Activated T-helper 17 cell treated with anti-CD3 and anti-CD28 coated beads, Interleukin-2, amount 50 U/mL, for 72 hours (primary cell): ENCODE measurements around the gene RPH3AL. TPM values are rescaled to one million over a fixed set of nuclear protein-coding genes. Genes with fewer than 3 reads are reported as not detected.

Experiments used
- ATAC-seq: fragments of 150-1000 bp; cut with Tn5 transposase; replicated peaks from 2 replicates; pipeline ENCODE4 v1.10.0; 2021; ENCODE audit warnings: mild to moderate bottlenecking, moderate library complexity
- H3K27ac Mint-ChIP-seq: one replicate; pipeline ENCODE4 v1.8.0; 2022; ENCODE audit warnings: mixed read lengths
- H3K27me3 Mint-ChIP-seq: one replicate; pipeline ENCODE4 v1.8.0; 2022; ENCODE audit warnings: mixed read lengths
- H3K36me3 Mint-ChIP-seq: one replicate; pipeline ENCODE4 v1.8.0; 2022; ENCODE audit warnings: low read depth, mild to moderate bottlenecking, mixed read lengths
- H3K4me1 Mint-ChIP-seq: one replicate; pipeline ENCODE4 v1.8.0; 2022; ENCODE audit warnings: mixed read lengths
- H3K4me3 Mint-ChIP-seq: one replicate; pipeline ENCODE4 v1.8.0; 2022; ENCODE audit warnings: mild to moderate bottlenecking, mixed read lengths
- H3K9me3 Mint-ChIP-seq: one replicate; pipeline ENCODE4 v1.8.0; 2022; ENCODE audit warnings: mixed read lengths
- total RNA-seq, 2 donors: library from RNA; stranded (reverse); gene quantifications; one replicate each; pipeline ENCODE4 v1.2.3, GENCODE V29; 2022

RPH3AL gene
- total RNA-seq, 2 donors from 2014 or later, result 1.9 to 2.5 TPM

DNA sequence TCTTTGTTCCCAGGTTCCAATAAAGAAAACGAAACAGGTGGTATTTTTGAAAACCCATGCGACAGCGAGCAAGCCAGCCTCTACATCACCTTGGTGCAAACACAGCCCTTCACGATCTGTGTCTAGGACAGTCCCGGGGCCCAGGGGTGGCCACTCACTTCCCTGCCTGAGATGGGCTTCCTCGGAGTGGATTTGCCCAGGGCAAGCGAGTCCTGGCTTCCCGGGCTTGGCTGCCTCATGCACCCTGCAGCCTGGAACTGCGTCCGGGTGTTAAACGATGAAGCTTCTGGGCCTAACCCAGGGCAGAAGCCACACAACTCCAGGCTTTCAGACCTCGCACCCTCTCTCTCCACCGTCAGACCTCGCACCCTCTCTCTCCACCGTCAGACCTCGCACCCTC lies 66.0 kb downstream of the RPH3AL start:
- no peaks in the 10 kb centered on the region for H3K36me3 Mint-ChIP-seq
- no peak overlapping the region for H3K27ac Mint-ChIP-seq
- H3K27me3 Mint-ChIP-seq, result no peaks in the 10 kb centered on the region
- no peak overlapping the region for H3K4me3 Mint-ChIP-seq
- no peaks in the 10 kb centered on the region for H3K4me1 Mint-ChIP-seq
- no peaks in the 10 kb centered on the region for H3K9me3 Mint-ChIP-seq
- ATAC-seq, result no peak

- Mint-ChIP-seq H3K27me3 (no peaks in the 10 kb centered on the region), H3K9me3 (no peaks in the 10 kb centered on the region), H3K27ac (no peak overlapping the region), H3K36me3 (no peaks in the 10 kb centered on the region), H3K4me1 (no peaks in the 10 kb centered on the region), H3K4me3 (no peak overlapping the region)
- no peak for ATAC-seq
Observed at GRCh38 chr17:285751-286422, 66.7 kb downstream of the RPH3AL start.

DNA sequence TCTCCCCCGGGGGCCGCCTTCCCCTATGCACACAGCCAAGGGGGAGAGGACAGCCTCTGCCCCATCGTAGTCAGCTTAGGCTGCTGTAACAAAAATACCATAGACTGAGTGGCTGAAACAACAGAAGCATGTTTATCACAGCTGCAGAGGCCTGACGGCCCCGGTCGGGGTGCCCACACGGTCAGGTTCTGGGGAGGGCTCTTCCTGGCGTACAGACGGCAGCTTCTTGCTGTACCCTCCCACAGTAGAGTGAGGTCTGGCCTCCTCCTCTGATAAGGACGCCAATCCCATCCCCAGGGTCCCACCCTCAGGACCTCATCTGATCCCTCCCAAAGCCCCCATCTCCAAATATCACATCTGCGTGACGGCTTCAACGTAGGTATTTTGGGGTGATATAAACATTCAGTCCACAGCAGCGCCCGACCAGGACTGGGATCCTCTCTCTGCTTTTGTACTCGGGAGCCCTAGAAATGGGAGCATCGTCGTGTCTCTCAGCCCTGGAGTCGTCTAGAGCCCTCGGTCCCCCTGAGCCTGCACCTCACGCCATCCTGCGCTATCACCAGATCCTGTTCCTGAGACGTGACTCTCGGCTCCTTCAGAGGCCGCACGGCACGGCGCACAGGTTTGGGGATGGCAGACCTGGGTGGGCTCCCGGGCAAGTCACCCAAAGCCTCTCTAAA lies 67.8 kb downstream of the RPH3AL start:
- H3K9me3 Mint-ChIP-seq, result no peaks in the 10 kb centered on the region
- H3K4me1 Mint-ChIP-seq, result no peaks in the 10 kb centered on the region
- H3K4me3 Mint-ChIP-seq, result no peak overlapping the region
- no peak overlapping the region for H3K27ac Mint-ChIP-seq
- H3K27me3 Mint-ChIP-seq, result no peaks in the 10 kb centered on the region
- no peak for ATAC-seq
- H3K36me3 Mint-ChIP-seq, result no peaks in the 10 kb centered on the region

GRCh38 chr17:283911-284675 lies 68.5 kb downstream of the RPH3AL start:
- Mint-ChIP-seq H3K27ac (no peak overlapping the region), H3K36me3 (no peaks in the 10 kb centered on the region), H3K4me1 (no peaks in the 10 kb centered on the region), H3K9me3 (no peaks in the 10 kb centered on the region), H3K4me3 (no peak overlapping the region), H3K27me3 (no peaks in the 10 kb centered on the region)
- ATAC-seq, result no peak

GRCh38 chr17:282912-283882 lies 69.4 kb downstream of the RPH3AL start:
- Mint-ChIP-seq H3K4me3 (no peak overlapping the region), H3K4me1 (no peaks in the 10 kb centered on the region), H3K9me3 (no peaks in the 10 kb centered on the region), H3K27ac (no peak overlapping the region), H3K27me3 (no peaks in the 10 kb centered on the region), H3K36me3 (no peaks in the 10 kb centered on the region)
- no peak for ATAC-seq

GRCh38 chr17:282000-282911 lies 70.4 kb downstream of the RPH3AL start:
- Mint-ChIP-seq H3K27me3 (no peaks in the 10 kb centered on the region), H3K36me3 (no peaks in the 10 kb centered on the region), H3K27ac (no peak overlapping the region), H3K4me1 (no peaks in the 10 kb centered on the region), H3K4me3 (no peak overlapping the region), H3K9me3 (no peaks in the 10 kb centered on the region)
- ATAC-seq, result no peak

GRCh38 chr17:281365-281999 lies 71.1 kb downstream of the RPH3AL start:
- no peaks in the 10 kb centered on the region for H3K4me1 Mint-ChIP-seq
- no peaks in the 10 kb centered on the region for H3K27me3 Mint-ChIP-seq
- ATAC-seq, result no peak
- H3K27ac Mint-ChIP-seq, result no peak overlapping the region
- H3K9me3 Mint-ChIP-seq, result no peaks in the 10 kb centered on the region
- H3K4me3 Mint-ChIP-seq, result no peak overlapping the region
- no peaks in the 10 kb centered on the region for H3K36me3 Mint-ChIP-seq

GRCh38 chr17:280901-281300 lies 71.7 kb downstream of the RPH3AL start:
- no peaks in the 10 kb centered on the region for H3K4me1 Mint-ChIP-seq
- no peak for ATAC-seq
- no peaks in the 10 kb centered on the region for H3K36me3 Mint-ChIP-seq
- no peaks in the 10 kb centered on the region for H3K9me3 Mint-ChIP-seq
- H3K4me3 Mint-ChIP-seq, result no peak overlapping the region
- H3K27ac Mint-ChIP-seq, result no peak overlapping the region
- H3K27me3 Mint-ChIP-seq, result no peaks in the 10 kb centered on the region

DNA sequence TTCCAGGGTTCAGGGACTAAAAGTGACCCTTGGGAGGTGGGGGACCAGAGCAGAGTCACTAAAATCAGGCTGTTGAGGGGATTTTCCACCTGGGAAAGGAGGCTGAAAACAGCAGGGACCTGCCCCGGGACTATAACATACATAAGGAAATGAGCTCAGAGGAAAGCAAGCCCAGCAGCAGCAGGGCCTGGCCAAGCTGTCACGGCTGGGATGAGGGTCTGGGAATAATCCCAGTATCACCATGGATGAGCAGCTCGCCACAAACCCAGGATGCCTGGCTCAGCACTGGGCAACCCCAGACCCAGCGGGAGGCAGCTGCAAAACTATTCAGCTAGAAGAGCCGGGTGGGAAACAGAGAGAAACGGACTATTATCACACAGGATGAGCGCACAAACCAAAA lies 72.4 kb downstream of the RPH3AL start:
- no peaks in the 10 kb centered on the region for H3K4me1 Mint-ChIP-seq
- no peaks in the 10 kb centered on the region for H3K27me3 Mint-ChIP-seq
- H3K4me3 Mint-ChIP-seq, result no peak overlapping the region
- H3K36me3 Mint-ChIP-seq, result no peaks in the 10 kb centered on the region
- ATAC-seq, result no peak
- no peaks in the 10 kb centered on the region for H3K9me3 Mint-ChIP-seq
- no peak overlapping the region for H3K27ac Mint-ChIP-seq

DNA sequence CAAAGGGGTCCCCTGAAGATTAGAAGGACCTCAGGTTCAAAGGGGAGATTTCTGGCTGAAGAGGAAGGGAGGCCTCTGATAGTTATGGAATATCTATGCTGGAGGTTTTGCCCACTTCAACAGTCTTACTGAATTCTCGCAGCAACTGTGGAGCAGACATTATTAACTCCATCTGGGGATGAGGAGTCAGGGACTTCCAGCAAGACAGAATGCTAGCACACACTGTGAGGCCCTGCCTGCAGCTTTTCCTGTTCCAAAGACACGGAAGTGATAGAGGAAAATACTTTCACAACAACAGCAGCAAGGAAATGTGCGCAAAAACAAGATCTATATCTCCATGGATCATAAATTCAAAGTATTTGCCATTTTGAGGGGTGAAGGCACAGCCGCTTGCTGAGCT lies 72.8 kb downstream of the RPH3AL start:
- Mint-ChIP-seq H3K9me3 (no peaks in the 10 kb centered on the region), H3K27ac (no peak overlapping the region), H3K36me3 (no peaks in the 10 kb centered on the region), H3K4me1 (no peaks in the 10 kb centered on the region), H3K27me3 (no peaks in the 10 kb centered on the region), H3K4me3 (no peak overlapping the region)
- ATAC-seq, result no peak

DNA sequence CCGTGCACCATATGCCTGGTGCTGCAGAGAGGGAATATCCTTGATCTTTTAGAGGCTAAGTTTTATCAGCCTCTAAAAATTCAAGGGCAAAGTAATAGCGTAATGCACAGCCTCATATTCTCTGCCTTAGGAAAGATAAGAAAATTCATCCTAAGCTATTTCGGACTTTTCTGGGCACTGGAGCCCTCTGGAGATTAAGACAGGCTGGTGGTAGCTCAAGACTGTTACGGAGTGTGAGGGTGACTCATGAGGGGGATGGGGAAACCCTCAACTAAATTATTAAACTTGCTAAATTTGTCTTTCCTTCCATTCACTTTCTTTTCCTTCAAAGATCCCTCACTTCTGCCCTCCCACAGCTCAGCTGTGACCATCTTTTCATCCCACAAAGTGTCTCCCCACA lies 73.3 kb downstream of the RPH3AL start:
- Mint-ChIP-seq H3K27ac (no peak overlapping the region), H3K36me3 (no peaks in the 10 kb centered on the region), H3K4me1 (no peaks in the 10 kb centered on the region), H3K27me3 (no peaks in the 10 kb centered on the region), H3K9me3 (no peaks in the 10 kb centered on the region), H3K4me3 (no peak overlapping the region)
- no peak for ATAC-seq

DNA sequence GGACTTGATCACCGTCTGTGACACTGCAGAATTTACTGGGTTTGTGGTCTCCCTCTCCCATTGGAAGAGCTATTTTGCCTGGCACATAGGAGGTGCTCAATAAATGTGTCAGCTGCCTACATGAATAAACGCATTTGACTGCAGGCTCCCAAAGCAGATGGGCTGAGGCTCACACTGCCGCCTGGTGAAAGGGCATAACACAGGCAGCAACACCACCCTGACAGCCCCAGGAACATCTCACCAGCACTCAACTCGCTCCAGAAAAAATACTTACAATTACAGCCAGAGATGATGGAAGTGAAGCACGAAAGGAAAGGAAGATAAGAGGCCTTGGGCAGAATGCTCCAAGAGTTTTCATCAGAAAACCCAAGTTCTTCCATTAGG lies 73.9 kb downstream of the RPH3AL start:
- no peaks in the 10 kb centered on the region for H3K4me1 Mint-ChIP-seq
- H3K36me3 Mint-ChIP-seq, result no peaks in the 10 kb centered on the region
- no peak overlapping the region for H3K27ac Mint-ChIP-seq
- H3K27me3 Mint-ChIP-seq, result no peaks in the 10 kb centered on the region
- no peak overlapping the region for H3K4me3 Mint-ChIP-seq
- H3K9me3 Mint-ChIP-seq, result no peaks in the 10 kb centered on the region
- no peak for ATAC-seq

GRCh38 chr17:278055-278675 lies 74.4 kb downstream of the RPH3AL start:
- no peak for ATAC-seq
- Mint-ChIP-seq H3K27ac (no peak overlapping the region), H3K36me3 (no peaks in the 10 kb centered on the region), H3K27me3 (no peaks in the 10 kb centered on the region), H3K4me1 (no peaks in the 10 kb centered on the region), H3K9me3 (no peaks in the 10 kb centered on the region), H3K4me3 (no peak overlapping the region)
